OCI-LY3 (cell line): ENCODE data around the gene GPR39.

Experiments
- H2AFZ ChIP-seq: fragments of 200-600, 300-600 bp; shearing (Covaris generic); 2 replicates; pipeline ENCODE4 v1.6.0; 2014; ENCODE audit warnings: antibody characterized with exemption, low read depth, low read length
- H3K27ac ChIP-seq: fragments of 200-600, 300-600 bp; sonication (generic); 2 replicates; pipeline ENCODE4 v1.5.1; 2014; ENCODE audit warnings: mild to moderate bottlenecking, low read length, moderate library complexity, mixed read lengths
- H3K27me3 ChIP-seq: fragments of 200-600, 300-600 bp; sonication (generic); 2 replicates; pipeline ENCODE4 v1.6.1; 2014; ENCODE audit warnings: low read depth, low read length, mixed read lengths
- H3K36me3 ChIP-seq: fragments of 200-600, 300-600 bp; sonication (generic); replicated peaks from 2 replicates; pipeline ENCODE3; 2014; ENCODE audit warnings: low read depth, low read length, mixed read lengths
- H3K4me1 ChIP-seq: fragments of 300-600, 200-600 bp; sonication (generic); 2 replicates; pipeline ENCODE4 v1.6.1; 2014; ENCODE audit warnings: low read length, mixed read lengths
- H3K4me2 ChIP-seq: fragments of 200-600, 300-600 bp; sonication (generic); 2 replicates; pipeline ENCODE4 v1.6.1; 2014; ENCODE audit warnings: low read length, mixed read lengths
- H3K4me3 ChIP-seq: fragments of 300-600, 200-600 bp; sonication (generic); 2 replicates; pipeline ENCODE4 v1.5.1; 2014; ENCODE audit warnings: antibody characterized with exemption, mild to moderate bottlenecking, low read length, moderate library complexity
- H3K79me2 ChIP-seq: fragments of 300-600, 200-600 bp; shearing (Covaris generic); 2 replicates; pipeline ENCODE4 v1.6.1; 2014; ENCODE audit warnings: mild to moderate bottlenecking, low read length, mixed read lengths
- H3K9ac ChIP-seq: fragments of 300-600, 200-600 bp; shearing (Covaris generic); 2 replicates; pipeline ENCODE4 v1.6.0; 2014; ENCODE audit warnings: mild to moderate bottlenecking, low read length, moderate library complexity
- H3K9me3 ChIP-seq: fragments of 200-600, 300-600 bp; shearing (Covaris generic); 2 replicates; pipeline ENCODE4 v1.6.1; 2014; ENCODE audit warnings: low read length, mixed read lengths; ENCODE audit not compliant: insufficient read depth
- H4K20me1 ChIP-seq: fragments of 200-600, 300-600 bp; sonication (generic); 2 replicates; pipeline ENCODE4 v1.6.1; 2016; ENCODE audit warnings: low read length, mixed read lengths; ENCODE audit not compliant: insufficient read depth
- CTCF ChIP-seq: fragments of 200-600, 300-600 bp; sonication (generic); IDR thresholded peaks from 2 replicates; pipeline ENCODE4 v1.5.1; 2014; ENCODE audit warnings: antibody characterized with exemption, low read length, low read depth
- EZH2phosphoT487 ChIP-seq: fragments of 200-600 bp; shearing (Covaris generic); IDR thresholded peaks from 2 replicates; pipeline ENCODE4 v1.6.1; 2018; ENCODE audit warnings: antibody characterized with exemption, mixed run types, low read depth

The GPR39 gene

GRCh38 chr2:132676999-132677398, 260.4 kb downstream of the GPR39 start:
- Histone ChIP-seq H3K9me3 (no peaks in the 10 kb centered on the region), H3K36me3 (no peaks in the 10 kb centered on the region), H3K79me2 (no peaks in the 10 kb centered on the region), H3K4me1 (no peaks in the 10 kb centered on the region), H3K27me3 (peaks cover 24% of the 10 kb centered on the region), H3K4me2 (no peak overlapping the region), H2AFZ (no peak overlapping the region), H3K27ac (no peak overlapping the region), H3K9ac (no peak overlapping the region), H4K20me1 (no peaks in the 10 kb centered on the region), H3K4me3 (no peak overlapping the region)
- no peak for TF ChIP-seq EZH2phosphoT487
- peak; percentile 57 for TF ChIP-seq CTCF

- H3K4me2 ChIP-seq, result no peak overlapping the region
- no peak overlapping the region for H3K4me3 ChIP-seq
- H2AFZ ChIP-seq, result no peak overlapping the region
These were observed 261.1 kb downstream of the GPR39 start for GRCh38 chr2:132677661-132678060.

GRCh38 chr2:132678483-132678882, 261.9 kb downstream of the GPR39 start:
- Histone ChIP-seq H3K27me3 (peaks cover 27% of the 10 kb centered on the region), H3K4me3 (no peak overlapping the region), H3K9ac (no peak overlapping the region), H3K79me2 (no peaks in the 10 kb centered on the region), H3K4me2 (no peak overlapping the region), H3K36me3 (no peaks in the 10 kb centered on the region), H3K4me1 (no peaks in the 10 kb centered on the region), H2AFZ (no peak overlapping the region), H4K20me1 (no peaks in the 10 kb centered on the region), H3K9me3 (no peaks in the 10 kb centered on the region), H3K27ac (no peak overlapping the region)
- no peak for TF ChIP-seq CTCF
- TF ChIP-seq EZH2phosphoT487, result no peak

More at GRCh38 chr2:132677661-132678060, 261.1 kb downstream of the GPR39 start:
- Histone ChIP-seq H3K9ac (no peak overlapping the region), H3K4me1 (no peaks in the 10 kb centered on the region), H4K20me1 (no peaks in the 10 kb centered on the region), H3K9me3 (no peaks in the 10 kb centered on the region), H3K27me3 (peaks cover 27% of the 10 kb centered on the region), H3K36me3 (no peaks in the 10 kb centered on the region), H3K79me2 (no peaks in the 10 kb centered on the region), H3K27ac (no peak overlapping the region)
- no peak for TF ChIP-seq EZH2phosphoT487
- no peak for TF ChIP-seq CTCF

GRCh38 chr2:132680544-132680943, 263.9 kb downstream of the GPR39 start:
- Histone ChIP-seq H3K27me3 (peaks cover 27% of the 10 kb centered on the region), H3K9ac (no peak overlapping the region)

More at GRCh38 chr2:132680544-132680943, 263.9 kb downstream of the GPR39 start:
- H3K27ac ChIP-seq, result no peak overlapping the region
- TF ChIP-seq CTCF, result no peak
- H3K4me1 ChIP-seq, result no peaks in the 10 kb centered on the region
- H3K9me3 ChIP-seq, result no peaks in the 10 kb centered on the region
- no peak overlapping the region for H2AFZ ChIP-seq
- H4K20me1 ChIP-seq, result no peaks in the 10 kb centered on the region
- H3K36me3 ChIP-seq, result no peaks in the 10 kb centered on the region
- no peak overlapping the region for H3K4me2 ChIP-seq
- H3K79me2 ChIP-seq, result no peaks in the 10 kb centered on the region
- H3K4me3 ChIP-seq, result no peak overlapping the region
